Measurements from ENCODE around the gene CCDC183.
"Not testable (repeated sequence)": the region's sequence is repeated elsewhere in the genome, so short reads cannot be mapped to it uniquely, and the experiment has no call there.

The CCDC183 gene

GRCh38 chr9:136785565-136786355 is 10.4 kb upstream of the CCDC183 start:
- not testable (repeated sequence) for DNase-seq

- no peak for DNase-seq
Observed at GRCh38 chr9:136786451-136786850, 9.7 kb upstream of the CCDC183 start.

GRCh38 chr9:136786983-136787382 is 9.2 kb upstream of the CCDC183 start:
- DNase-seq, result not testable (repeated sequence)

- peak; percentile 85 for DNase-seq
Observed at GRCh38 chr9:136787690-136788400, 8.3 kb upstream of the CCDC183 start.

- not testable (repeated sequence) for DNase-seq
Observed at GRCh38 chr9:136788644-136789522, 7.3 kb upstream of the CCDC183 start.

- no peak for DNase-seq
Observed at GRCh38 chr9:136789523-136789937, 6.6 kb upstream of the CCDC183 start.

- peak; percentile 99 for DNase-seq
Observed at GRCh38 chr9:136790640-136791515, 5.3 kb upstream of the CCDC183 start, which contains the start of gene TMEM141. TSS of gene TMEM141 (plus strand) at chr9:136791344. CDS start at chr9:136791371, 27 bp downstream.

- DNase-seq, result peak; percentile 78
Observed at GRCh38 chr9:136791516-136792276, 4.4 kb upstream of the CCDC183 start.

GRCh38 chr9:136792321-136793085 is 3.6 kb upstream of the CCDC183 start:
- DNase-seq, result no peak

- no peak for DNase-seq
Observed at GRCh38 chr9:136793086-136793946, 2.8 kb upstream of the CCDC183 start.

- DNase-seq, result no peak
Observed at GRCh38 chr9:136794281-136794999, 1.7 kb upstream of the CCDC183 start.

GRCh38 chr9:136795000-136795348 is 1.2 kb upstream of the CCDC183 start:
- no peak for DNase-seq

- DNase-seq, result not testable (repeated sequence)
Observed at GRCh38 chr9:136796775-136797347, 723 bp downstream of the CCDC183 start.

- DNase-seq, result no peak
Observed at GRCh38 chr9:136798708-136799078, 2.6 kb downstream of the CCDC183 start.

GRCh38 chr9:136799079-136799853 is 3.1 kb downstream of the CCDC183 start:
- DNase-seq, result no peak

GRCh38 chr9:136799854-136800657 is 3.9 kb downstream of the CCDC183 start:
- DNase-seq, result peak; percentile 91

GRCh38 chr9:136802321-136802720 is 6.2 kb downstream of the CCDC183 start:
- no peak for DNase-seq

Data from CD4-positive, alpha-beta T cell treated with Interleukin-17A for 1 hour (primary cell).